Measurements from ENCODE around the gene COL17A1.

COL17A1 gene

DNA sequence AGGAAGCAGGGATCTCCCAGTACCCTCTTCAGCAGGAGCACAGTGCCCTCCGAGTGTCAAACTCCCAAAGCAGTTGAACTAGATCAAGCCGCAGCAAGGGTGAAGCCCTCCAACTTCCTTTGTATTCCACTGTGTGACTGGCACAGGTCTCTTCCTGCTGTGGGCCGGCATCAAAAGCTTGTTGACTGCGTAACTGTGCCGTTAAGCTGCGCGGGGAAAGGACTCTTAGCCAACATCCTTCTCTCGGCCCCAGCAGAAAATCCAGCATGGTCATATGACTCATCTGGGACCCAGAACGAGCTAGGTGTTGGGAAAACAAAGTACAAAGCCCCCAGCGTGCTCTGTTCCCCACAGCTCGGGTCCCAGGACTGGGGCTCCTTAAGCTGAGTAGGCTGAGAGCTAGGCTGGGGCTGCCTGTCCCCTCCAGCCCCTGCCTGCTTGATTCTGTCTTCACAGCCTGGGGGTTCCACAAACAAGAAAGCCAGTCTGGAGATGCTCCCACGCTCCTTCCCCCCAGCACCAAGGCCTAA, 52.2 kb downstream of the COL17A1 start:
- Histone ChIP-seq H3K27me3 (ENCODE audit: insufficient read depth, insufficient read length) (no peaks in the 10 kb centered on the region), H3K4me1 (ENCODE audit: insufficient read depth, insufficient read length) (peaks cover 11% of the 10 kb centered on the region), H3K36me3 (ENCODE audit: insufficient read depth, insufficient read length, low read length) (no peaks in the 10 kb centered on the region), H3K9ac (ENCODE audit: insufficient read length, low read depth) (no peak overlapping the region), H3K4me3 (ENCODE audit: insufficient read length, low read depth) (no peak overlapping the region), H3K9me3 (ENCODE audit: insufficient read depth, low read length) (no peaks in the 10 kb centered on the region)
- TF ChIP-seq YY1 (IDR thresholded peaks at IDR 0.05; ENCODE audit: insufficient read depth, insufficient read length) (no peak), ZNF274 (IDR thresholded peaks at IDR 0.05; ENCODE audit: low read depth, low read length) (no peak), SUZ12 (IDR thresholded peaks at IDR 0.05; ENCODE audit: extremely low read depth, insufficient read depth, insufficient read length) (no peak)
- DNase-seq (ENCODE audit: low read depth, low spot score) = no peak

DNA sequence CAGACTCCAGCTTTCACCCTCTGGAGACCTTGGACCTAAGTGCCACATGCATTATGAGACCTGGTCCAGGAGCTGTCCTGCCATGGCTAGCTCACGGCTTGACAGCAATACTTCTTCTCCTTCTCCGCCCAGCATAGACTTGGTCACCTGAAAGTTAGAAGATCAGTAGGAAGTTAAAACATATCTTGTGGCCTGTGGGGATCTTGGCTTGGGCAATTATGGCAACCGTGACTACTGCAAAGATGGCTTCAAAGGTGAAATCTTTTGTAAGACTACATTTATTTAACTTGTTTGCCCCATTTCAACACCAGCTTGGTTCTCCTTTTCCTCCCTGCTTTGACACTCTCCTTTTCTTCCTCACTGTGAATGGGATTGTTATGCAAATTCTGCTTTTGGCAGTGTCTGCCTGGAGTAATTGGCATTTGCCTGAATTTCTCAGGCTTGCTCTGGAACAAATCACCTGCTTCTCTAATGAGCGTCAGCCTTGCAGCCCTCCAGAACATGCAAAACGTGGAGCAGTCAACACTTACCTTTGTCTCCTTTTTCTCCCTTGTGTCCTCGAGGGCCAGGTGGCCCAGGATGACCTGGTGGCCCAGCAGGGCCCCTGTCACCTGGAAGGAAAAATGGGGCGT, 53.4 kb downstream of the COL17A1 start:
- TF ChIP-seq ZNF274 (IDR thresholded peaks at IDR 0.05; ENCODE audit: low read depth, low read length) (no peak), SUZ12 (IDR thresholded peaks at IDR 0.05; ENCODE audit: extremely low read depth, insufficient read depth, insufficient read length) (no peak), YY1 (IDR thresholded peaks at IDR 0.05; ENCODE audit: insufficient read depth, insufficient read length) (no peak)
- Histone ChIP-seq H3K9me3 (ENCODE audit: insufficient read depth, low read length) (no peaks in the 10 kb centered on the region), H3K4me3 (ENCODE audit: insufficient read length, low read depth) (no peak overlapping the region), H3K4me1 (ENCODE audit: insufficient read depth, insufficient read length) (peaks cover 11% of the 10 kb centered on the region), H3K27me3 (ENCODE audit: insufficient read depth, insufficient read length) (no peaks in the 10 kb centered on the region), H3K36me3 (ENCODE audit: insufficient read depth, insufficient read length, low read length) (no peaks in the 10 kb centered on the region), H3K9ac (ENCODE audit: insufficient read length, low read depth) (no peak overlapping the region)
- peak; percentile 60 for DNase-seq (ENCODE audit: low read depth, low spot score)

DNA sequence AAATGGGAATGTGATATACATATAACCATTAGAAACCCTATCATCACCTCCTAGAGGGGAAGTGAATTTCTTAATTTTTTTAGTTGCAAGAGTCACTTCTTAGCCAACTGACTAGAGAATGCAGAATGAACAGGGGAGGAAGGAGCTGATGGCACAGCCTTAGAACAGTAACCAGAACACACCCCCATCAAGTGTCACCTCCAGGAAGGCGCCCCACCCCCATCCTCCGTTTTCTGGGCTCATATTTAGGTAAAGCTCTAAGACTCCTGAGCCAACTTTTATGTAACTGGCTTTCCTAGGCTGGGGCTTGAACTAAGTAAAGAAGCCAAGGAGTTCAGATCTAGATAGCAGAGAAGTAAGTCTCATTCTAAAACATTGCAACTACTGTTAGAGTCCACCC, 54.0 kb downstream of the COL17A1 start:
- Histone ChIP-seq H3K27me3 (ENCODE audit: insufficient read depth, insufficient read length) (no peaks in the 10 kb centered on the region), H3K36me3 (ENCODE audit: insufficient read depth, insufficient read length, low read length) (no peaks in the 10 kb centered on the region), H3K4me1 (ENCODE audit: insufficient read depth, insufficient read length) (peaks cover 11% of the 10 kb centered on the region), H3K9me3 (ENCODE audit: insufficient read depth, low read length) (no peaks in the 10 kb centered on the region), H3K9ac (ENCODE audit: insufficient read length, low read depth) (no peak overlapping the region), H3K4me3 (ENCODE audit: insufficient read length, low read depth) (no peak overlapping the region)
- no peak for TF ChIP-seq SUZ12 (IDR thresholded peaks at IDR 0.05; ENCODE audit: extremely low read depth, insufficient read depth, insufficient read length)
- no peak for TF ChIP-seq YY1 (IDR thresholded peaks at IDR 0.05; ENCODE audit: insufficient read depth, insufficient read length)
- no peak for TF ChIP-seq ZNF274 (IDR thresholded peaks at IDR 0.05; ENCODE audit: low read depth, low read length)
- DNase-seq (ENCODE audit: low read depth, low spot score) = no peak

DNA sequence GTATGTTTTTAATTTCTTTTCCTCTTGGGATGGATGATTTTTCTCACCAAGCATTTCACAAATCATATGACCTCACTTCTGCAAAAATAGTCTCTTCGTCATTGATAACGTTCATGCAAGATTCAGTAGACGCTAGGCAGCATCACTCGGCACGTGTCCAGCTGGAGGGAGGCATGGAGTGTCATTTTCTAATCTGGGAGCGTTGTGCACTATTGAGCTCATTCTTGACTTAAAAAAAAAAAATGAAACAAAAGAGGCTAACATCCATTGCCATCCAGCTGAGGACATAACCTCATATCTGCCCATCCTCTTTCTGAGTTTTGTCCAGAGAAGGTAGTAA, 56.2 kb downstream of the COL17A1 start:
- H3K9me3 ChIP-seq (ENCODE audit: insufficient read depth, low read length) = no peaks in the 10 kb centered on the region
- peaks cover 8% of the 10 kb centered on the region for H3K4me1 ChIP-seq (ENCODE audit: insufficient read depth, insufficient read length)
- peaks cover 4% of the 10 kb centered on the region for H3K36me3 ChIP-seq (ENCODE audit: insufficient read depth, insufficient read length, low read length)
- TF ChIP-seq SUZ12 (IDR thresholded peaks at IDR 0.05; ENCODE audit: extremely low read depth, insufficient read depth, insufficient read length) (no peak), ZNF274 (IDR thresholded peaks at IDR 0.05; ENCODE audit: low read depth, low read length) (no peak), YY1 (IDR thresholded peaks at IDR 0.05; ENCODE audit: insufficient read depth, insufficient read length) (no peak)
- DNase-seq (ENCODE audit: low read depth, low spot score) = no peak
- H3K9ac ChIP-seq (ENCODE audit: insufficient read length, low read depth) = no peak overlapping the region
- H3K27me3 ChIP-seq (ENCODE audit: insufficient read depth, insufficient read length) = no peaks in the 10 kb centered on the region
- H3K4me3 ChIP-seq (ENCODE audit: insufficient read length, low read depth) = no peak overlapping the region

DNA sequence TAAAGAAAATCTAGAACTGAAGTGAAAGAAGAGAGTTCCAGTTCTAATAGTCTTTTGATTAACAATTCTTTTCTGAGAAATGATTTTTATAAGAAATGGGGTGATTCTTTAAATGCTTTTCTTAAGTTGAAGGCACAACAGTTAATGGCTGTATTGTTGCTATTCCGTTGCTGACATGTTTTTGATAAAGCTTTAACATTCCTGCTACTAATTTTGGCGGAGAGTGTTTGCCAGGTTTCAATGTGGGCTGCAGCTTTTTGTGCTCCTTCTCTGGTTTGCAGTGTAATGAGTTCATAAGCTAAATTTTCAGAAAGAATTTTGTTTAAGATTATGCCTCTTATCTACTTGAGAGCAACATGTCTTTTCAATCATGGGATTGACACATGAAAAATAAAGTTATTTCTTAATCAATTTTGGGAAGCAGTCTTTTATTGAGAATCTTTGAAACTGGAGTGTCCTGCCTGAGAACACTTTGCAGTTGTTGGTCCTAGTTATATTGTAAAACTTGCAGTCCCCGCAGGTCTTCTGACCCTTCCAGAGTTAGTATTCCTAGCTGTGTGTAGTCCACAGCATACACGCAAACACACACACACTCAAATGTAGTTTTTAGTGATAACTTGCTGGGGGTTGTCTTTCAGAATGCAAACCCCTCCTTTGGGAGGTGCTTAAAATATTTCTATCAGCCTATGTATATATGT, 56.7 kb downstream of the COL17A1 start:
- no peak for DNase-seq (ENCODE audit: low read depth, low spot score)
- Histone ChIP-seq H3K36me3 (ENCODE audit: insufficient read depth, insufficient read length, low read length) (peaks cover 9% of the 10 kb centered on the region), H3K27me3 (ENCODE audit: insufficient read depth, insufficient read length) (no peaks in the 10 kb centered on the region), H3K9ac (ENCODE audit: insufficient read length, low read depth) (no peak overlapping the region), H3K9me3 (ENCODE audit: insufficient read depth, low read length) (no peaks in the 10 kb centered on the region), H3K4me1 (ENCODE audit: insufficient read depth, insufficient read length) (peaks cover 4% of the 10 kb centered on the region), H3K4me3 (ENCODE audit: insufficient read length, low read depth) (no peak overlapping the region)
- TF ChIP-seq ZNF274 (IDR thresholded peaks at IDR 0.05; ENCODE audit: low read depth, low read length) = no peak
- no peak for TF ChIP-seq SUZ12 (IDR thresholded peaks at IDR 0.05; ENCODE audit: extremely low read depth, insufficient read depth, insufficient read length)
- TF ChIP-seq YY1 (IDR thresholded peaks at IDR 0.05; ENCODE audit: insufficient read depth, insufficient read length) = no peak

DNA sequence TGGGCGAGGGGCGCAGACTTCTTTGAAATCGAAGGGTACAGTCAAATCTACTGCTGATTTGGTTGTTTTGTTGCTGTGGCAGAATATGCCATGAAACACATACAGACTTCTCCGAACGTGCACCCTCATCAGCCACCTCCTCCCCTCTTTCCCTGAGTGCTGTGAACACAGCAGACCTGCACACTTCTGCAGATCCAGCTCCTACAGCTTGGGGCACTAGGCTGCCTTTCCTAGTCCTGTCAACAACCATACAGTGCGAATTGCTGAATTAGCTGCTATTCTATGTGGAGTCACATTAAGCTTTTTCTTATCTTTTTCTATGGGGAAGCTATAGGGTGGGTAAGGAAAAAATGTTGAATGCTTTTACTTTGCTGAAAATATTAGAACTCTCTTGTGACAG, 57.5 kb downstream of the COL17A1 start:
- H3K4me1 ChIP-seq (ENCODE audit: insufficient read depth, insufficient read length) = peaks cover 1% of the 10 kb centered on the region
- no peak for DNase-seq (ENCODE audit: low read depth, low spot score)
- no peak overlapping the region for H3K4me3 ChIP-seq (ENCODE audit: insufficient read length, low read depth)
- no peak for TF ChIP-seq YY1 (IDR thresholded peaks at IDR 0.05; ENCODE audit: insufficient read depth, insufficient read length)
- TF ChIP-seq ZNF274 (IDR thresholded peaks at IDR 0.05; ENCODE audit: low read depth, low read length) = no peak
- H3K9me3 ChIP-seq (ENCODE audit: insufficient read depth, low read length) = no peaks in the 10 kb centered on the region
- H3K27me3 ChIP-seq (ENCODE audit: insufficient read depth, insufficient read length) = no peaks in the 10 kb centered on the region
- H3K36me3 ChIP-seq (ENCODE audit: insufficient read depth, insufficient read length, low read length) = peaks cover 15% of the 10 kb centered on the region
- H3K9ac ChIP-seq (ENCODE audit: insufficient read length, low read depth) = no peak overlapping the region

DNA sequence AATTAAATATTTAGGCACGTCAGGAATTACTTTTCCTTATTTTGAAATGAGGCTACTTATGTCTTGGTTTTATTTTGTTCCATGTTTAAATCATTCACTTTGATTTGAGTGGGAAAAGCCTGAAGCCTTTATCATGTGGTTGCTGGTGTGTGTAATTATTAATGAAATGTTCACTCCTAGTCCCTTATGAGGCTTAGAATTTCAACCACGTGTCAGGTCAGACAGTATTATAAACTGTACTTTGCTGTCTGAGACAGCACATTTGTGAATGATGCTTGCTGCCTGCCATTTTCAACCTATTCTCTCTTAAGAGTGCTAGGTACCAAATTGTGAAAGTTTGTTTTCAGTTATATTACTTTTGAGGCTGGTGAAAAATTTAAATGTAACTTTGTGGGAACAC, 58.9 kb downstream of the COL17A1 start:
- no peaks in the 10 kb centered on the region for H3K9me3 ChIP-seq (ENCODE audit: insufficient read depth, low read length)
- no peaks in the 10 kb centered on the region for H3K4me1 ChIP-seq (ENCODE audit: insufficient read depth, insufficient read length)
- TF ChIP-seq ZNF274 (IDR thresholded peaks at IDR 0.05; ENCODE audit: low read depth, low read length) (no peak), SUZ12 (IDR thresholded peaks at IDR 0.05; ENCODE audit: extremely low read depth, insufficient read depth, insufficient read length) (no peak), YY1 (IDR thresholded peaks at IDR 0.05; ENCODE audit: insufficient read depth, insufficient read length) (no peak)
- no peaks in the 10 kb centered on the region for H3K27me3 ChIP-seq (ENCODE audit: insufficient read depth, insufficient read length)
- DNase-seq (ENCODE audit: low read depth, low spot score) = no peak
- peaks cover 23% of the 10 kb centered on the region for H3K36me3 ChIP-seq (ENCODE audit: insufficient read depth, insufficient read length, low read length)
- no peak overlapping the region for H3K9ac ChIP-seq (ENCODE audit: insufficient read length, low read depth)
- no peak overlapping the region for H3K4me3 ChIP-seq (ENCODE audit: insufficient read length, low read depth)

Measured in NT2/D1 (cell line).